Esophagus squamous epithelium (tissue), 5 donors: Measurements from ENCODE around the gene PCSK4. TPM values are rescaled to one million over a fixed set of nuclear protein-coding genes. Genes with fewer than 3 reads are reported as not detected.
"Not testable (repeated sequence)": the region's sequence is repeated elsewhere in the genome, so short reads cannot be mapped to it uniquely, and the experiment has no call there.

ENCODE experiments used
- DNase-seq: peaks from one replicate; lab custom pipeline; 2025; lab: John Stamatoyannopoulos, UW
- H3K27ac ChIP-seq, 4 donors: fragments of 200-600 bp; sonication (generic); one replicate each; pipeline ENCODE4 v1.5.1; 2016 to 2019; ENCODE audit warnings: mild to moderate bottlenecking in 1 of 4
- H3K27me3 ChIP-seq, 4 donors: fragments of 200-600 bp; sonication (generic); 1 replicate in 3 of 4; 2 replicates in 1 of 4; pipeline versions ENCODE4 v1.5.1 to v1.6.0; 2017 to 2021; ENCODE audit warnings: antibody characterized with exemption in 1 of 4
- H3K36me3 ChIP-seq, 3 donors: fragments of 200-600 bp; sonication (generic); one replicate each; pipeline ENCODE4 v1.5.1; 2016 to 2019
- H3K4me1 ChIP-seq, 3 donors: fragments of 200-600 bp; sonication (generic); one replicate each; pipeline ENCODE4 v1.5.1; 2017 to 2019
- H3K4me3 ChIP-seq, 4 donors: fragments of 200-600 bp; sonication (generic); 1 replicate in 3 of 4; 2 replicates in 1 of 4; pipeline ENCODE4 v1.5.1; 2016 to 2019; ENCODE audit warnings: mild to moderate bottlenecking in 2 of 4, moderate library complexity in 1 of 4
- H3K9me3 ChIP-seq, 3 donors: fragments of 200-600 bp; sonication (generic); one replicate each; pipeline ENCODE4 v1.5.1; 2016 to 2019
- CTCF ChIP-seq, 6 experiments: fragments of 450-650 bp in 4 of 6; fragments of 200-600 bp in 2 of 6; sonication (generic) in 2 of 6; IDR thresholded peaks; one replicate each; pipeline ENCODE4 v1.5.1; 2016 to 2019; ENCODE audit warnings: antibody characterized with exemption in 6 of 6, mild to moderate bottlenecking in 4 of 6, moderate library complexity in 4 of 6
- POLR2A ChIP-seq, 4 donors: fragments of 450-650 bp; IDR thresholded peaks; one replicate each; pipeline ENCODE4 v1.6.1; 2017; ENCODE audit warnings: antibody characterized with exemption in 4 of 4, mild to moderate bottlenecking in 4 of 4, moderate library complexity in 3 of 4
- WGBS, 2 donors: methylation state at CpG; one replicate each; pipeline ENCODE4 v1.1.5; 2018; 5-methylcytosine and 5-hydroxymethylcytosine counted together
- intact Hi-C: fragments of 100-400 bp; cut with DNase I; formaldehyde crosslinking; loops from one replicate; pipeline ENCODE4 v1.15.0; 2022
- total RNA-seq, 4 donors: library from RNA; depleted of rRNA; stranded (reverse); fragments of >200 nt; gene quantifications; one replicate each; pipeline ENCODE4 v1.1.0, GENCODE V29; 2016
- donor health status: DM: yes; HTN: yes; CAD: no.

PCSK4 gene
- total RNA-seq, 4 donors from 2014 or later: 0.35 to 5.5 (median 1.1) TPM

- WGBS, 2 donors: 67 to 92% methylated on average over 1 to 3 of the region's 23 CpGs
- H3K4me1 ChIP-seq: peaks cover 0 to under 1% (median 0%) of the 10 kb centered on the region in 3 donors
- no peak for TF ChIP-seq CTCF (IDR thresholded peaks at IDR 0.05)
- no peak for TF ChIP-seq POLR2A (IDR thresholded peaks at IDR 0.05)
- peaks cover 0 to 68% (median 0%) of the 10 kb centered on the region in 4 donors for H3K27me3 ChIP-seq
- H3K9me3 ChIP-seq: no peaks in the 10 kb centered on the region
- intact Hi-C loops: no loop called here
- no peak overlapping the region for H3K4me3 ChIP-seq
- H3K36me3 ChIP-seq: no peaks in the 10 kb centered on the region
- no peak overlapping the region for H3K27ac ChIP-seq
- DNase-seq: no peak
Measured at GRCh38 chr19:1533510-1534150, 43.5 kb upstream of the PCSK4 start.

GRCh38 chr19:1532003-1532402 lies 41.9 kb upstream of the PCSK4 start:
- WGBS, 2 donors: 82 to 83% methylated on average over 8 to 9 of the region's 9 CpGs
- Histone ChIP-seq H3K4me1 (no peaks in the 10 kb centered on the region), H3K27me3 (peaks cover 0 to 66% (median 0%) of the 10 kb centered on the region in 4 donors), H3K9me3 (no peaks in the 10 kb centered on the region), H3K36me3 (no peaks in the 10 kb centered on the region), H3K27ac (no peak overlapping the region), H3K4me3 (no peak overlapping the region)
- intact Hi-C loops: no loop called here
- TF ChIP-seq CTCF (IDR thresholded peaks at IDR 0.05): no peak
- no peak for TF ChIP-seq POLR2A (IDR thresholded peaks at IDR 0.05)
- no peak for DNase-seq

- H3K9me3 ChIP-seq: no peaks in the 10 kb centered on the region
- peaks cover 0 to 69% (median 0%) of the 10 kb centered on the region in 4 donors for H3K27me3 ChIP-seq
- WGBS, 2 donors: 73 to 96% methylated on average over 2 to 7 of the region's 11 CpGs
- no peaks in the 10 kb centered on the region for H3K4me1 ChIP-seq
- no peaks in the 10 kb centered on the region for H3K36me3 ChIP-seq
- DNase-seq: no peak
- intact Hi-C loops: no loop called here
- H3K27ac ChIP-seq: no peak overlapping the region
- H3K4me3 ChIP-seq: no peak overlapping the region
- TF ChIP-seq POLR2A (IDR thresholded peaks at IDR 0.05) (no peak), CTCF (IDR thresholded peaks at IDR 0.05) (no peak)
Measured at GRCh38 chr19:1531587-1531986, 41.4 kb upstream of the PCSK4 start.

GRCh38 chr19:1530856-1531255 lies 40.7 kb upstream of the PCSK4 start:
- intact Hi-C loops, H3K9me3 ChIP-seq, DNase-seq, H3K4me3 ChIP-seq, H3K27ac ChIP-seq, H3K36me3 ChIP-seq, H3K4me1 ChIP-seq: not testable (repeated sequence)
- H3K27me3 ChIP-seq: peaks cover 0 to 76% (median 0%) of the 10 kb centered on the region in 4 donors
- 86% methylated on average over 3 to 7 of the region's 11 CpGs for WGBS, 2 donors

GRCh38 chr19:1529430-1529816 lies 39.3 kb upstream of the PCSK4 start:
- TF ChIP-seq CTCF (IDR thresholded peaks at IDR 0.05) (no peak), POLR2A (IDR thresholded peaks at IDR 0.05) (no peak)
- H3K4me1 ChIP-seq: peaks cover 0 to under 1% (median 0%) of the 10 kb centered on the region in 3 donors
- no peak overlapping the region for H3K4me3 ChIP-seq
- H3K27ac ChIP-seq: no peak overlapping the region
- H3K27me3 ChIP-seq: peaks cover 0 to 79% (median 7%) of the 10 kb centered on the region in 4 donors
- no peaks in the 10 kb centered on the region for H3K36me3 ChIP-seq
- no peaks in the 10 kb centered on the region for H3K9me3 ChIP-seq
- intact Hi-C loops: no loop called here
- no peak for DNase-seq
- WGBS, 2 donors: 81% methylated on average over 6 of the region's 16 CpGs; no CpG with 5 or more reads in 1 of the 2 donors
